HG03159 (cell line): Measurements from ENCODE around the gene B4GALT3.

Experiments used
- ATAC-seq: cut with Tn5 transposase; IDR thresholded peaks from one replicate; pipeline ENCODE4 v1.9.1; 2021; ENCODE audit warnings: mild to moderate bottlenecking, moderate library complexity; ENCODE audit not compliant: unreplicated experiment

The B4GALT3 gene

GRCh38 chr1:161131523-161132409 lies 45.5 kb downstream of the B4GALT3 start:
- ATAC-seq, result no peak

- ATAC-seq, result no peak
Measured at GRCh38 chr1:161130266-161130665, 47.0 kb downstream of the B4GALT3 start.

GRCh38 chr1:161128591-161129420 lies 48.5 kb downstream of the B4GALT3 start:
- no peak for ATAC-seq

DNA sequence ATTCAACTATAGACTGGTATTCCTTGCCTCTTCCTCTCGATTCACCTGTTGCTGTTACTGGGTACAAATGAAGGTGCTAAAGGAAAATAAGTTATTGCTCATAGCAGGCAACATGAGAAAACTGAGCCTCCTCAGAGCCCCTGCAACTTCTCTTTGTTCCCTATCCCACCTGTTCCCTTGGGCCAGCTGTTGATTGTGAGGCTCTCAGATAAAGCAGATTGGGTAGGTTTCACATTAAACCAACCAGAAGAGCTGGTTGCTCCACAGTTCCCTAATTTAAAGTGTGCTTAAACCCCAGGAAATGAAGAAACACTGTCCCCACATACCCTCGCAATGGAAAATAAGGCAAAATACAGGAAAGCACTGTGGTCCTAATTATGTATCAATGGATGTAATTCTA lies 49.7 kb downstream of the B4GALT3 start:
- ATAC-seq, result no peak

DNA sequence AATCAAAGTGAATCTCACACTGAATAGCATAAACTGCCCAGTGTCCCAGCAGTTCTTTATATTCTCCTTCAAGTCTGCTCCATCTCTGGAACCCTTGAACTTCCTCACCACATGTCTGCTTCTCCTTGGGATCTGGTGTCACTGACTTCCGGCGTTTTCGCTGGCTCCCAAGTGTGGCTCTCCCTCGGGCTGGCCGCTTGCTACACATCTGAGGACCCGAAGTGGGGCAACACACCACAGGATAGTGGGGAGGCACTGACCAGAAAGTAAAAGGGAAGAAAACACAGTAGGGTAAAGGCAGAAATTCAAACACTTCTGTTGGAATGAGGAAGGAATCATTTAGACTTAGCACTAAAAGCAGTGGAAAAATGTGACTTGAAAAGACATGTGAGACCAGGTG lies 54.3 kb downstream of the B4GALT3 start:
- no peak for ATAC-seq

- ATAC-seq, result no peak
Measured at GRCh38 chr1:161121834-161122233, 55.5 kb downstream of the B4GALT3 start.
